Esophagus muscularis mucosa (tissue), 4 donors: Measurements from ENCODE around the gene INHBA.

Experiments
- EP300 ChIP-seq: sonication (generic); formaldehyde crosslinking; IDR thresholded peaks from one replicate; pipeline ENCODE4 v1.6.1; 2017; ENCODE audit warnings: antibody characterized with exemption
- POLR2A ChIP-seq: fragments of 450-650 bp; IDR thresholded peaks from one replicate; pipeline ENCODE4 v1.6.1; 2017; ENCODE audit warnings: antibody characterized with exemption, moderate library complexity, mild to moderate bottlenecking, low read depth
- POLR2AphosphoS5 ChIP-seq, 2 donors: sonication (generic); formaldehyde crosslinking; IDR thresholded peaks; one replicate each; pipeline ENCODE4 v1.6.1; 2017; ENCODE audit warnings: antibody characterized with exemption in 2 of 2
- TF ChIP-seq, protein P1 (sequence below), 3 experiments: fragments of 200-600 bp in 2 of 3; fragments of 450-650 bp in 1 of 3; sonication (generic) in 2 of 3; IDR thresholded peaks; one replicate each; pipeline ENCODE4 v1.5.1; 2017 to 2019; ENCODE audit warnings: antibody characterized with exemption in 3 of 3, mild to moderate bottlenecking in 2 of 3, moderate library complexity in 1 of 3

DNA sequence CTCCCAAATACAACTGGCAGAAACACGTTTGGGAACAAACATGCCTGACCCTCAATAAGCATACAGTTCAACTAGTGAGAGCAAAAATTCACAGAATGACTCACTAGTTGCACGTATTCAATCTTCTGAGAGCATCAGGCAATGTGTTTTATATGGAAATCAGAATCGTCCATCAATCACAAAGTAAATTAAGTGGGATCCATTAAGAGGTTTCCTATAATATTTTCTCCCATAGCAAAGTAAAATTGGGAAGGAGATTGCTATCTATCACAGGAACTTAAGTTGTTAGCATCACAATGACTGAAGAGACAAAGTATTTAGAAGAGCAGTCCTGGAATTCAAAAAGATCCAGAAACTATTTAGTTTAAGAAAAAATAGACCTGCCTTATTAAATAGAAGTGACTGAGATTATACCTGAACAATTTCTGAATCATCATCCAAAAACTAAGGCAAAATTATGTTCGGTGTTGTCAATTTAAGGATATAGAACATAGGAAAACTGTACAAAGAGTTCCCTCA lies 28.3 kb downstream of the INHBA start:
- TF ChIP-seq, protein P1, sequence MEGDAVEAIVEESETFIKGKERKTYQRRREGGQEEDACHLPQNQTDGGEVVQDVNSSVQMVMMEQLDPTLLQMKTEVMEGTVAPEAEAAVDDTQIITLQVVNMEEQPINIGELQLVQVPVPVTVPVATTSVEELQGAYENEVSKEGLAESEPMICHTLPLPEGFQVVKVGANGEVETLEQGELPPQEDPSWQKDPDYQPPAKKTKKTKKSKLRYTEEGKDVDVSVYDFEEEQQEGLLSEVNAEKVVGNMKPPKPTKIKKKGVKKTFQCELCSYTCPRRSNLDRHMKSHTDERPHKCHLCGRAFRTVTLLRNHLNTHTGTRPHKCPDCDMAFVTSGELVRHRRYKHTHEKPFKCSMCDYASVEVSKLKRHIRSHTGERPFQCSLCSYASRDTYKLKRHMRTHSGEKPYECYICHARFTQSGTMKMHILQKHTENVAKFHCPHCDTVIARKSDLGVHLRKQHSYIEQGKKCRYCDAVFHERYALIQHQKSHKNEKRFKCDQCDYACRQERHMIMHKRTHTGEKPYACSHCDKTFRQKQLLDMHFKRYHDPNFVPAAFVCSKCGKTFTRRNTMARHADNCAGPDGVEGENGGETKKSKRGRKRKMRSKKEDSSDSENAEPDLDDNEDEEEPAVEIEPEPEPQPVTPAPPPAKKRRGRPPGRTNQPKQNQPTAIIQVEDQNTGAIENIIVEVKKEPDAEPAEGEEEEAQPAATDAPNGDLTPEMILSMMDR (IDR thresholded peaks at IDR 0.05), result no peak
- TF ChIP-seq POLR2AphosphoS5 (IDR thresholded peaks at IDR 0.05) (no peak), POLR2A (no peak), EP300 (no peak)
